ENCODE measurements around the gene SMIM8. TPM values are rescaled to one million over a fixed set of nuclear protein-coding genes. Genes with fewer than 3 reads are reported as not detected.

SMIM8 gene
- polyA plus RNA-seq, 1 donor from 2014 or later, result 30.6 TPM

DNA sequence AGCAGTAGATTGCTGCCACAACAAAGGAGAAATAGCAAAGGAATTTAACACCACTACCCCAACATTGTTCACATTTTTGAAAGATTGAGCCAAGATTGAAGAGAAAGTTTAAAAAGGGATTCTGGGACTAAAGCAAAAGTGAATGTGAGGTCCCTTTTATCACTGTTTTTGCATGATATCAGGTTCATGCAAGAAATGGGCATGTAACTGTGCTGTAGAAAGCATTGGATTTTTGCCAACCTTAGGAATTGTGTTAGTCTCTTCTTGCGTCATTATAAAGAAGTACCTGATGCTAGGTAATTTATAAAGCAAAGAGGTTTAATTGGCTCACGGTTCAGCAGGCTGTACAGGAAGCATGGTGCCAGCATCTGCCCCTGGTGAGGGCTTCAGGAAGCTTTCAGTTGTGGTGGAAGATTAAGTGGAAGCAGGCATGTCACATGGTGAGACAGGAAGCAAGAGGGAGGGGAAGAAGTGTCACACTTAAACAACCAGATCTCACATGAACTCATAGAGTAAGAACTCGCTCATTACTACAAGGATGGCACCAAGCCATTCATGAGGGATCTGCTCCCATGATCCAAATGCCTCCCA is 11.3 kb downstream of the SMIM8 start:
- no peak overlapping the region for H3K27ac ChIP-seq (ENCODE audit: low read length)
- no peak overlapping the region for H3K4me3 ChIP-seq (ENCODE audit: low read length)

GRCh38 chr6:87334683-87335082 is 12.3 kb downstream of the SMIM8 start:
- Histone ChIP-seq H3K4me2 (ENCODE audit: low read length) (no peak overlapping the region), H4K20me1 (ENCODE audit: insufficient read depth) (no peaks in the 10 kb centered on the region), H3K27me3 (ENCODE audit: insufficient read depth, low read depth, low read length) (no peaks in the 10 kb centered on the region), H3K36me3 (ENCODE audit: insufficient read depth, low read length) (no peaks in the 10 kb centered on the region), H3K4me3 (ENCODE audit: low read length) (no peak overlapping the region), H3K9me3 (ENCODE audit: low read length) (no peaks in the 10 kb centered on the region), H3K27ac (ENCODE audit: low read length) (no peak overlapping the region), H3K9ac (ENCODE audit: low read length) (no peak overlapping the region), H3K79me2 (replicated peaks; ENCODE audit: insufficient read depth, low read length) (peaks cover 20% of the 10 kb centered on the region), H3K9me2 (ENCODE audit: insufficient read depth, low read length) (no peaks in the 10 kb centered on the region), H3F3A (ENCODE audit: insufficient read depth, low read length, poor library complexity, severe bottlenecking) (no peaks in the 10 kb centered on the region), H2AFZ (ENCODE audit: low read depth, low read length) (no peak overlapping the region)
- TF ChIP-seq RAD21 (conservative IDR thresholded peaks at IDR 0.05), result no peak
- no peak for TF ChIP-seq CTCF (IDR thresholded peaks at IDR 0.05; ENCODE audit: poor library complexity, severe bottlenecking)
- TF ChIP-seq TAF1 (IDR thresholded peaks at IDR 0.05; ENCODE audit: low read depth), result no peak
- TF ChIP-seq, protein P1, sequence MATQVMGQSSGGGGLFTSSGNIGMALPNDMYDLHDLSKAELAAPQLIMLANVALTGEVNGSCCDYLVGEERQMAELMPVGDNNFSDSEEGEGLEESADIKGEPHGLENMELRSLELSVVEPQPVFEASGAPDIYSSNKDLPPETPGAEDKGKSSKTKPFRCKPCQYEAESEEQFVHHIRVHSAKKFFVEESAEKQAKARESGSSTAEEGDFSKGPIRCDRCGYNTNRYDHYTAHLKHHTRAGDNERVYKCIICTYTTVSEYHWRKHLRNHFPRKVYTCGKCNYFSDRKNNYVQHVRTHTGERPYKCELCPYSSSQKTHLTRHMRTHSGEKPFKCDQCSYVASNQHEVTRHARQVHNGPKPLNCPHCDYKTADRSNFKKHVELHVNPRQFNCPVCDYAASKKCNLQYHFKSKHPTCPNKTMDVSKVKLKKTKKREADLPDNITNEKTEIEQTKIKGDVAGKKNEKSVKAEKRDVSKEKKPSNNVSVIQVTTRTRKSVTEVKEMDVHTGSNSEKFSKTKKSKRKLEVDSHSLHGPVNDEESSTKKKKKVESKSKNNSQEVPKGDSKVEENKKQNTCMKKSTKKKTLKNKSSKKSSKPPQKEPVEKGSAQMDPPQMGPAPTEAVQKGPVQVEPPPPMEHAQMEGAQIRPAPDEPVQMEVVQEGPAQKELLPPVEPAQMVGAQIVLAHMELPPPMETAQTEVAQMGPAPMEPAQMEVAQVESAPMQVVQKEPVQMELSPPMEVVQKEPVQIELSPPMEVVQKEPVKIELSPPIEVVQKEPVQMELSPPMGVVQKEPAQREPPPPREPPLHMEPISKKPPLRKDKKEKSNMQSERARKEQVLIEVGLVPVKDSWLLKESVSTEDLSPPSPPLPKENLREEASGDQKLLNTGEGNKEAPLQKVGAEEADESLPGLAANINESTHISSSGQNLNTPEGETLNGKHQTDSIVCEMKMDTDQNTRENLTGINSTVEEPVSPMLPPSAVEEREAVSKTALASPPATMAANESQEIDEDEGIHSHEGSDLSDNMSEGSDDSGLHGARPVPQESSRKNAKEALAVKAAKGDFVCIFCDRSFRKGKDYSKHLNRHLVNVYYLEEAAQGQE (IDR thresholded peaks at IDR 0.05; ENCODE audit: borderline replicate concordance), result no peak
- TF ChIP-seq EZH2 (IDR thresholded peaks at IDR 0.05; ENCODE audit: borderline replicate concordance, insufficient read depth, low read length, poor library complexity, severe bottlenecking), result no peak
- no peak for TF ChIP-seq EP300 (conservative IDR thresholded peaks at IDR 0.05; ENCODE audit: poor library complexity, severe bottlenecking)
- TF ChIP-seq POLR2AphosphoS5 (IDR thresholded peaks at IDR 0.05), result no peak
- no peak for TF ChIP-seq SMC3 (conservative IDR thresholded peaks at IDR 0.05; ENCODE audit: poor library complexity)

More for the DNA sequence above, 11.3 kb downstream of the SMIM8 start:
- Histone ChIP-seq H3K9me2 (ENCODE audit: insufficient read depth, low read length) (no peaks in the 10 kb centered on the region), H3K36me3 (ENCODE audit: insufficient read depth, low read length) (no peaks in the 10 kb centered on the region), H3K9me3 (ENCODE audit: low read length) (no peaks in the 10 kb centered on the region), H3K9ac (ENCODE audit: low read length) (no peak overlapping the region), H3K4me2 (ENCODE audit: low read length) (no peak overlapping the region), H2AFZ (ENCODE audit: low read depth, low read length) (no peak overlapping the region), H3F3A (ENCODE audit: insufficient read depth, low read length, poor library complexity, severe bottlenecking) (no peaks in the 10 kb centered on the region), H3K79me2 (replicated peaks; ENCODE audit: insufficient read depth, low read length) (peaks cover 20% of the 10 kb centered on the region), H4K20me1 (ENCODE audit: insufficient read depth) (no peaks in the 10 kb centered on the region), H3K27me3 (ENCODE audit: insufficient read depth, low read depth, low read length) (no peaks in the 10 kb centered on the region)
- TF ChIP-seq SMC3 (conservative IDR thresholded peaks at IDR 0.05; ENCODE audit: poor library complexity) (no peak), EP300 (conservative IDR thresholded peaks at IDR 0.05; ENCODE audit: poor library complexity, severe bottlenecking) (no peak), POLR2AphosphoS5 (IDR thresholded peaks at IDR 0.05) (no peak), EZH2 (IDR thresholded peaks at IDR 0.05; ENCODE audit: borderline replicate concordance, insufficient read depth, low read length, poor library complexity, severe bottlenecking) (no peak), TAF1 (IDR thresholded peaks at IDR 0.05; ENCODE audit: low read depth) (no peak), RAD21 (conservative IDR thresholded peaks at IDR 0.05) (no peak), CTCF (IDR thresholded peaks at IDR 0.05; ENCODE audit: poor library complexity, severe bottlenecking) (no peak), MXI1 (conservative IDR thresholded peaks at IDR 0.05; ENCODE audit: poor library complexity, severe bottlenecking) (no peak)
- TF ChIP-seq, protein P1 (IDR thresholded peaks at IDR 0.05; ENCODE audit: borderline replicate concordance), result no peak

Measured in neural cell (in vitro differentiated cells).